Activated T-cell treated with anti-CD3 and anti-CD28 coated beads for 48 hours (primary cell): ENCODE data around the gene FAF2.
"Not testable (repeated sequence)": the region's sequence is repeated elsewhere in the genome, so short reads cannot be mapped to it uniquely, and the experiment has no call there.

ENCODE experiments used
- DNase-seq: peaks from one replicate; pipeline ENCODE4 v3.0.0-alpha.2; 2020; ENCODE audit warnings: low read depth

The FAF2 gene

GRCh38 chr5:176447978-176448608 is at the start of gene FAF2:
Gene FAF2, plus strand, starts transcription at chr5:176448385. Its CDS starts 23 bp downstream, at chr5:176448408.
- DNase-seq: peak; percentile 100

- DNase-seq: no peak
These were observed 47.6 kb upstream of the FAF2 start for GRCh38 chr5:176400382-176401156.

GRCh38 chr5:176401281-176402205 is 46.6 kb upstream of the FAF2 start:
- DNase-seq: no peak

- DNase-seq: no peak
These were observed 42.3 kb upstream of the FAF2 start for GRCh38 chr5:176405656-176406435.

GRCh38 chr5:176406436-176407052 is 41.6 kb upstream of the FAF2 start:
- no peak for DNase-seq

- DNase-seq: no peak
These were observed 40.5 kb upstream of the FAF2 start for GRCh38 chr5:176407456-176408251.

GRCh38 chr5:176408252-176408573 is 40.0 kb upstream of the FAF2 start:
- not testable (repeated sequence) for DNase-seq

- DNase-seq: no peak
These were observed 39.6 kb upstream of the FAF2 start for GRCh38 chr5:176408590-176408989.

- DNase-seq: no peak
These were observed 38.4 kb upstream of the FAF2 start for GRCh38 chr5:176409765-176410164.

GRCh38 chr5:176410486-176411180 is 37.6 kb upstream of the FAF2 start:
- no peak for DNase-seq

GRCh38 chr5:176412517-176413254 is 35.5 kb upstream of the FAF2 start:
- no peak for DNase-seq

GRCh38 chr5:176413255-176413565 is 35.0 kb upstream of the FAF2 start:
- DNase-seq: no peak

- DNase-seq: no peak
These were observed 34.4 kb upstream of the FAF2 start for GRCh38 chr5:176413709-176414191.

- no peak for DNase-seq
These were observed 33.5 kb upstream of the FAF2 start for GRCh38 chr5:176414704-176415103.

GRCh38 chr5:176415240-176415951 is 32.8 kb upstream of the FAF2 start:
- peak; percentile 4 for DNase-seq

- peak; percentile 92 for DNase-seq
These were observed 31.9 kb upstream of the FAF2 start, which contains the start of gene CLTB for GRCh38 chr5:176415952-176416924. Gene CLTB, minus strand, starts transcription at chr5:176416539. Its CDS starts 176 bp downstream, at chr5:176416363.

- no peak for DNase-seq
These were observed 31.2 kb upstream of the FAF2 start for GRCh38 chr5:176416965-176417364.
